OCI-LY1 (cell line): Measurements from ENCODE around the gene KNG1.

Experiments used
- CTCF ChIP-seq: fragments of 200-600 bp; sonication (generic), shearing (Covaris generic); IDR thresholded peaks from 2 replicates; pipeline ENCODE4 v1.5.1; 2017; ENCODE audit warnings: mild to moderate bottlenecking, antibody characterized with exemption, low read length, moderate library complexity, mixed read lengths
- EZH2 ChIP-seq: fragments of 200-600 bp; sonication (generic), shearing (Covaris generic); IDR thresholded peaks from 2 replicates; pipeline ENCODE4 v1.8.0; 2017; ENCODE audit warnings: borderline replicate concordance, mixed run types, mild to moderate bottlenecking, antibody characterized with exemption, low read length, moderate library complexity, mixed read lengths

- TF ChIP-seq EZH2, result no peak
- TF ChIP-seq CTCF, result peak; percentile 36; the same call in 1 of the 2 replicates
Observed at GRCh38 chr3:186790261-186790981, 73.3 kb downstream of the KNG1 start.
